ENCODE results near the gene OR10H1. TPM values are rescaled to one million over a fixed set of nuclear protein-coding genes. Genes with fewer than 3 reads are reported as not detected.
A peak's percentile ranks its signal among the peaks of the same experiment; 100 is the strongest.

The OR10H1 gene
- total and polyA plus RNA-seq, 3 donors from 2014 or later, result 0.20 to 0.39 (median 0.25) TPM

DNA sequence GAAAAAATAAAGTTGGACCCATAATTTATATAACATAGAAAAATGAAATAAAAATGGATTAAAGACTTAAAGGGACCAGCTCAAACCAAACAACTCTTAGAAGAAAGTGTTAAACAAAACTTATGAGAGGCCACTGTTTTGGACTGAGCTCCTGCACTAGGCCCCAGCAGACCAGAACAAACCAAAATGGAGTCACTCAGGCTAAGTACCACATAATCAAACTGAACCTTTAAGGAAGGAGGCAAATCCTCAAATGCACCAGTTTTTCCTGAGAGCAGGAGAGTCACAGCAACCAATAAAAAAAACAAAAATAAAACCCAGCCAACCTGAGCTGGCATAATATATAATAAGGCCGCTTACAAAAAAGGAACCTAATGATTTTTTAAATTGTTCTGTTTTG, 10.3 kb upstream of the OR10H1 start:
- Histone ChIP-seq H3K36me3 (ENCODE audit: low read depth, missing control alignments) (no peaks in the 10 kb centered on the region), H3K4me3 (no peak overlapping the region), H3K4me1 (no peaks in the 10 kb centered on the region), H3K27me3 (no peaks in the 10 kb centered on the region), H3K27ac (no peak overlapping the region), H3K9me3 (no peaks in the 10 kb centered on the region)
- intact Hi-C loops (cut with DNase I; ENCODE audit: low total_unique reads), result no loop called here
- TF ChIP-seq, protein P1, sequence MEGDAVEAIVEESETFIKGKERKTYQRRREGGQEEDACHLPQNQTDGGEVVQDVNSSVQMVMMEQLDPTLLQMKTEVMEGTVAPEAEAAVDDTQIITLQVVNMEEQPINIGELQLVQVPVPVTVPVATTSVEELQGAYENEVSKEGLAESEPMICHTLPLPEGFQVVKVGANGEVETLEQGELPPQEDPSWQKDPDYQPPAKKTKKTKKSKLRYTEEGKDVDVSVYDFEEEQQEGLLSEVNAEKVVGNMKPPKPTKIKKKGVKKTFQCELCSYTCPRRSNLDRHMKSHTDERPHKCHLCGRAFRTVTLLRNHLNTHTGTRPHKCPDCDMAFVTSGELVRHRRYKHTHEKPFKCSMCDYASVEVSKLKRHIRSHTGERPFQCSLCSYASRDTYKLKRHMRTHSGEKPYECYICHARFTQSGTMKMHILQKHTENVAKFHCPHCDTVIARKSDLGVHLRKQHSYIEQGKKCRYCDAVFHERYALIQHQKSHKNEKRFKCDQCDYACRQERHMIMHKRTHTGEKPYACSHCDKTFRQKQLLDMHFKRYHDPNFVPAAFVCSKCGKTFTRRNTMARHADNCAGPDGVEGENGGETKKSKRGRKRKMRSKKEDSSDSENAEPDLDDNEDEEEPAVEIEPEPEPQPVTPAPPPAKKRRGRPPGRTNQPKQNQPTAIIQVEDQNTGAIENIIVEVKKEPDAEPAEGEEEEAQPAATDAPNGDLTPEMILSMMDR (IDR thresholded peaks at IDR 0.05), result no peak
- no peak for TF ChIP-seq POLR2A (IDR thresholded peaks at IDR 0.05)
- WGBS, 2 donors, result 43 to 89% methylated on average over 1 of the region's 1 CpG
- no peak for DNase-seq

DNA sequence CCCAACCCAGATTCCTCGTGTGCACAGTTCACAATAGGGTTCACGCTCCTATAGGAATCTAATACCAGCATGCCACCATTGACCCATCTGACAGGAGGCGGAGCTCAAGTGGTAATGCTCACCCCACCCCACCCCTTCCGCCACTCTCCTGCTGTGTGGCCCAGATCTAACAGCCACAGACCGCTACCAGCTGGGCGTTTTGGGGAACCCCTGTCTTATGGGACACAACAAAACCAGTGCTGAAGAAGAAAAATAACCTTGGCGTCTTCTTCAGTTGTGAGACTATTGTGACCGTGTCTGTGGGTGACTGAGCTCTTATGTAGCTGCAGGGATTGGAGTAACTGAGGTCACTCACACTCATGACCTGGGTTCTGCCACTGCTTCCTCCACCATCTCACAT, 5.2 kb upstream of the OR10H1 start:
- H3K27ac ChIP-seq, result no peak overlapping the region
- WGBS, 2 donors, result 89 to 94% methylated on average over 8 of the region's 8 CpGs
- H3K4me3 ChIP-seq, result no peak overlapping the region
- no peaks in the 10 kb centered on the region for H3K36me3 ChIP-seq (ENCODE audit: low read depth, missing control alignments)
- no peak for DNase-seq
- H3K4me1 ChIP-seq, result no peaks in the 10 kb centered on the region
- intact Hi-C loops (cut with DNase I; ENCODE audit: low total_unique reads), result no loop called here
- no peaks in the 10 kb centered on the region for H3K9me3 ChIP-seq
- H3K27me3 ChIP-seq, result no peaks in the 10 kb centered on the region
- TF ChIP-seq, protein P1 (IDR thresholded peaks at IDR 0.05), result no peak
- TF ChIP-seq POLR2A (IDR thresholded peaks at IDR 0.05), result no peak

DNA sequence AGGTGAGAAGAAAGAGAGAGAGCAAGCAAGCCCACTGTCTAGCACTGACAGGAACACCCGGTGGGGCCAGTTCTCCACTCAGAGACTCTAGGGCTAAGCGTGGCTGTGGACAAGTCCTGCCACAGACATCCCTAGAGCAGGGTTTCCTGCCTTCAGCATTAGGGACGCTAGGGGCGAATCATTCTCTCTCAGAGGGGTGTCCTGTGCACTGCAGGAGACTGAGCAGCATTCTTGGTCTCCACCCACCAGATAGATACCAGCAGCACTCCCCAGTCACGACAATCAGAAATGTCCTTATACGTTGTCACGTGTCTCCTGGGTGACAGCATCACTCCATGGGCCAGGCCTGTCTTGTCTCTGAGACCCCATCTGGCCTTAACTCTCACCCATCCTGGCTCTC, 1.5 kb downstream of the OR10H1 start:
- TF ChIP-seq POLR2A (IDR thresholded peaks at IDR 0.05), result no peak
- Histone ChIP-seq H3K27me3 (no peaks in the 10 kb centered on the region), H3K36me3 (ENCODE audit: low read depth, missing control alignments) (no peaks in the 10 kb centered on the region), H3K4me1 (no peaks in the 10 kb centered on the region), H3K9me3 (no peaks in the 10 kb centered on the region), H3K4me3 (no peak overlapping the region), H3K27ac (no peak overlapping the region)
- intact Hi-C loops (cut with DNase I; ENCODE audit: low total_unique reads), result no loop called here
- DNase-seq, result no peak
- 57 to 62% methylated on average over 7 of the region's 7 CpGs for WGBS, 2 donors

DNA sequence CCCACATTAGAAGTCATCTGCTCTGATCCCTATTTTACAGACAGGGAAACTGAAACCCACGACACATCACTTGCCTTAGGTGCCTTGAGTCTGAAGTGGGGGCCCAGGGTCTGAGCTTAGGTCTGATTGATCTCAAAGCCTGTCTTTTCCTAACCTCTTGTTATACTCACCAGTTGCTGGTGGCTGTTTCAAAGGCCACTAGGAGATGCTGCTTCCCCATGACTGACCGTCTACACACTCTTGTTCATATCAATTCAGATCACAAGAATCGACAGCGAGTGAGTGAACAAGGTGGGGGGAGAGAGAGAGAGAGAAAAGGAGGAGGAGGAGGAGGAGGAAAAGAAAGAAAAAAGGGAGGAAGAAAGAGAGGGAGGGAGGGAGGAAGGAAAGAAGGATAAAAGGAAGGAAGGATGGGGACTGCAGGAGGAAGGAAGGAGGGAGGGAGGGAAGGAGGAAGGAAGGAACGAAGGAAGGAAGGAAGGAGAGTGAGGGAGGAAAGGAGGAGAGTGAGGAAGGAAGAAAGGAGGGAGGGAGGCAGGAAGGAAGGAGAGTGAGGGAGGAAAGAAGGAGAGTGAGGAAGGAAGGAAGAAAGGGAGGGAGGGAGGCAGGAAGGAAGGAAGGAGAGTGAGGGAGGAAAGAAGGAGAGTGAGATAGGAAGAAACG, 3.3 kb downstream of the OR10H1 start:
- Histone ChIP-seq H3K36me3 (ENCODE audit: low read depth, missing control alignments) (no peaks in the 10 kb centered on the region), H3K27me3 (no peaks in the 10 kb centered on the region), H3K4me1 (no peaks in the 10 kb centered on the region), H3K4me3 (no peak overlapping the region), H3K27ac (no peak overlapping the region), H3K9me3 (no peaks in the 10 kb centered on the region)
- peak; percentile 49 for DNase-seq
- TF ChIP-seq POLR2A (IDR thresholded peaks at IDR 0.05), result no peak
- TF ChIP-seq, protein P1 (IDR thresholded peaks at IDR 0.05), result peak in 1 of 3 experiments; percentile 22
- 33 to 42% methylated on average over 6 of the region's 6 CpGs for WGBS, 2 donors
- intact Hi-C loops (cut with DNase I; ENCODE audit: low total_unique reads), result no loop called here

DNA sequence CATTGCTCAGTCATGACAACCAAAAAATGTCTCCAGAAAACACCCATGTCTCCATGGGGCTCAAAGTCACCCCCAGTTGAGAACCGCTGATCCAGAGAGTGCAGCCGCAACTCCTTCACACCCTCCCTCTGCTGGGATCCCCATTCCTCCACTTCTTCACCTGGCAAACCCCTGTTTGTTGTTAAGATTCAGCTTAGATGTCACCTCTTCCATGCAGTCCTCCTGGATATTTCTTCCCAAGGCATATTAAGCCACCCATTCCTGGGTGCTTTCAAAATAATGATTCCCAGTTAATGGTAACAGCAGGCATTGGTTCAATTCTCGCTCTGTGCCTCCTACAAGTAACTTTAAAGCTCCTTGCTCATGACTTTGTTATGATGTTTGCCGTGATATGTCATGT, 4.0 kb downstream of the OR10H1 start:
- 83 to 89% methylated on average over 4 of the region's 4 CpGs for WGBS, 2 donors

More for the DNA sequence above, 4.0 kb downstream of the OR10H1 start:
- DNase-seq, result no peak
- no peak overlapping the region for H3K4me3 ChIP-seq
- H3K27ac ChIP-seq, result no peak overlapping the region
- H3K4me1 ChIP-seq, result no peaks in the 10 kb centered on the region
- intact Hi-C loops (cut with DNase I; ENCODE audit: low total_unique reads), result no loop called here
- H3K9me3 ChIP-seq, result no peaks in the 10 kb centered on the region
- TF ChIP-seq, protein P1 (IDR thresholded peaks at IDR 0.05), result no peak
- no peak for TF ChIP-seq POLR2A (IDR thresholded peaks at IDR 0.05)
- H3K27me3 ChIP-seq, result no peaks in the 10 kb centered on the region
- no peaks in the 10 kb centered on the region for H3K36me3 ChIP-seq (ENCODE audit: low read depth, missing control alignments)
